ENCODE results near the gene MAPKBP1.
"Not testable (repeated sequence)": the region's sequence is repeated elsewhere in the genome, so short reads cannot be mapped to it uniquely, and the experiment has no call there.

- not testable (repeated sequence) for TF ChIP-seq CTCF, POLR2A, EP300 (IDR thresholded peaks at IDR 0.05)
Observed at GRCh38 chr15:41728061-41728460, 46.2 kb upstream of the MAPKBP1 start.
